ENCODE results near the gene SBK3.
"Not testable (repeated sequence)": the region's sequence is repeated elsewhere in the genome, so short reads cannot be mapped to it uniquely, and the experiment has no call there.

Gene SBK3

GRCh38 chr19:55520691-55521292 is 24.6 kb downstream of the SBK3 start:
- DNase-seq (ENCODE audit: low read depth in 2 of 2, low spot score in 1 of 2) = no peak

- DNase-seq (ENCODE audit: low read depth in 2 of 2, low spot score in 1 of 2) = no peak
These were observed 25.7 kb downstream of the SBK3 start for GRCh38 chr19:55519451-55520311.

GRCh38 chr19:55516878-55517620 is 28.3 kb downstream of the SBK3 start:
- DNase-seq (ENCODE audit: low read depth in 2 of 2, low spot score in 1 of 2) = peak; percentile 81 to 83

- DNase-seq (ENCODE audit: low read depth in 2 of 2, low spot score in 1 of 2) = no peak
These were observed 37.2 kb downstream of the SBK3 start for GRCh38 chr19:55508120-55508519.

- no peak for DNase-seq (ENCODE audit: low read depth in 2 of 2, low spot score in 1 of 2)
These were observed 40.4 kb downstream of the SBK3 start for GRCh38 chr19:55504981-55505380.

GRCh38 chr19:55504252-55504603 is 41.1 kb downstream of the SBK3 start:
- no peak for DNase-seq (ENCODE audit: low read depth in 2 of 2, low spot score in 1 of 2)

- DNase-seq (ENCODE audit: low read depth in 2 of 2, low spot score in 1 of 2) = peak; percentile 81 to 89
These were observed 41.7 kb downstream of the SBK3 start for GRCh38 chr19:55503502-55504251.

GRCh38 chr19:55503157-55503501 is 42.2 kb downstream of the SBK3 start:
- DNase-seq (ENCODE audit: low read depth in 2 of 2, low spot score in 1 of 2) = no peak

- DNase-seq (ENCODE audit: low read depth in 2 of 2, low spot score in 1 of 2) = no peak
These were observed 43.0 kb downstream of the SBK3 start for GRCh38 chr19:55502197-55502952.

GRCh38 chr19:55500368-55500952 is 44.9 kb downstream of the SBK3 start:
- no peak for DNase-seq (ENCODE audit: low read depth in 2 of 2, low spot score in 1 of 2)

GRCh38 chr19:55498246-55498840 is 47.0 kb downstream of the SBK3 start:
- DNase-seq (ENCODE audit: low read depth in 2 of 2, low spot score in 1 of 2) = no peak

- DNase-seq (ENCODE audit: low read depth in 2 of 2, low spot score in 1 of 2) = no peak
These were observed 47.6 kb downstream of the SBK3 start for GRCh38 chr19:55497763-55498162.

- DNase-seq (ENCODE audit: low read depth in 2 of 2, low spot score in 1 of 2) = not testable (repeated sequence)
These were observed 48.5 kb downstream of the SBK3 start for GRCh38 chr19:55496820-55497219.

GRCh38 chr19:55495646-55496349 is 49.5 kb downstream of the SBK3 start:
- DNase-seq (ENCODE audit: low read depth in 2 of 2, low spot score in 1 of 2) = no peak

- DNase-seq (ENCODE audit: low read depth in 2 of 2, low spot score in 1 of 2) = no peak
These were observed 51.1 kb downstream of the SBK3 start for GRCh38 chr19:55494172-55494761.

- DNase-seq (ENCODE audit: low read depth in 2 of 2, low spot score in 1 of 2) = no peak
These were observed 51.6 kb downstream of the SBK3 start for GRCh38 chr19:55493645-55494171.

GRCh38 chr19:55493052-55493644 is 52.2 kb downstream of the SBK3 start:
- no peak for DNase-seq (ENCODE audit: low read depth in 2 of 2, low spot score in 1 of 2)

- DNase-seq (ENCODE audit: low read depth in 2 of 2, low spot score in 1 of 2) = no peak
These were observed 52.9 kb downstream of the SBK3 start for GRCh38 chr19:55492362-55492944.

Measured in stimulated activated CD8-positive, alpha-beta memory T cell treated with anti-CD3 and anti-CD28 coated beads, Interleukin-4, amount 100 ng/mL, for 4 hours (primary cell).